ENCODE measurements around the gene CCDC141.
"Not testable (repeated sequence)": the region's sequence is repeated elsewhere in the genome, so short reads cannot be mapped to it uniquely, and the experiment has no call there.

Gene CCDC141

GRCh38 chr2:179037807-179038206, 12.1 kb downstream of the CCDC141 start:
- DNase-seq = no peak

GRCh38 chr2:179036353-179036905, 13.5 kb downstream of the CCDC141 start:
- no peak for DNase-seq

- no peak for DNase-seq
These were observed 18.1 kb downstream of the CCDC141 start for GRCh38 chr2:179031731-179032408.

GRCh38 chr2:179024445-179024844, 25.5 kb downstream of the CCDC141 start:
- DNase-seq = no peak

DNA sequence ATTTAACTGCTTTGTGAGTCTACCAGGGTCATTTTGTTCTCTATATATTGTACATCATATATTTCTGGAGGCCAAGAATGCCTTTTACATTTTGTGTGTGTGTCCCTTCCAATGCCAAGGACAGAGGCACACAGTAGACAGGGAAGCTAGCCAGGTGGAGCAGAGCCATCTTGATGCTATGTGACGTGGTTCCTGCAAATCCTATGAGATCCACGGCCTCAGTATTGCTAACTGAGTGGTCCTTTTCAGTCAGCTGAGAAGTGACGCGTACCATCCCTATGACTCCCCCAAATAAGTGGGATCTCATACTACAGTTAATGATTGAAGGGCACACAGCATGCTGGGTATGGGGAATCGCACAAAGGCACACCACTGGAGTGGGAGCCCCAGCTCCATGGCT, 27.3 kb downstream of the CCDC141 start:
- DNase-seq = no peak

DNA sequence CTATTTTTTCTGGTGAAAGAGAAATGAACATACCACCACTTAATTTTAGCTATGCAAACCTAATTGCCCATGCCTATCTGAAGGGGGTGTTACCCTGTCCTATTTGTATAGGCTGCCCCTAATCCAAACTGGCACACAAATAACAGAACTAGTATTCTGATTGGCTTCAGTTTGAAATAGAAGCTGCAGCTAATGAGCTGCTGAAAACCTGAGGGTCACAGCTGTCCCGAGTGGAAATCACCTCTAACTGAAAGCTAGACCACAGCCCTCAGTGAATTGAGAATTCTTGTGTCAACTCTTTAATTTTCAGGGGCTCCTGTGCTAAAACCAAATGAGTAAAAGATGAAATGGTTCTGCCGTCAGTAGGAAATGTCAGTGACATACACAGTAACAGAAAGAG, 28.7 kb downstream of the CCDC141 start:
- DNase-seq = no peak

DNA sequence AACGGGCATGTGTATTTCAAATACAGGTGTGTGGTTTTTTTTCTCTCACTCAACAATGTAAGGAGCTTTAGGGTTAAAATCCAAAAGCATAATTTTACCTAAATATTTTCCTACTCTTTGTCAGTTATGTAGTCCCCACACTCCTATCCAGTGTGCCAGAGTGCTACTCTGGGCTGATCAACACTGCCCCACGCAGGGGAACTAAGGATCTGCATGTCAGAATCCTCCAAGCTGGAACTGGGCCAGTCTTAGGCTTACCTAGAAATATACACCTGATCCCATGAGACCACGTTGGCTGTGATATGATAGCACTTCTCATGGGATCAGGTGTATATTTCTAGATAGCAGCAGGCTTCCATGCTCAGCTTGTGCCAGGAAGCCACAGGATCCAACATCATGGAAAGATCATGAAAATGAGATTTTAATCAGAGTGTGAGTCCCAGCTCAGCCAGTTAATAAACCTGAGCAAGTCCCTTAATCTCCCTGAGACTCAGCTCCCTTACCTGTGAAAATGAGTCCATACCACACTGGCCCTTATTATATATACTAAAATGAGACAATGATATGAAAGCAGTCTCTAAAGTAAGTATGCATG, 29.7 kb downstream of the CCDC141 start:
- peak; percentile 71 for DNase-seq

GRCh38 chr2:179019260-179019659, 30.7 kb downstream of the CCDC141 start:
- no peak for DNase-seq

- DNase-seq = no peak
These were observed 32.1 kb downstream of the CCDC141 start for GRCh38 chr2:179017773-179018357.

DNA sequence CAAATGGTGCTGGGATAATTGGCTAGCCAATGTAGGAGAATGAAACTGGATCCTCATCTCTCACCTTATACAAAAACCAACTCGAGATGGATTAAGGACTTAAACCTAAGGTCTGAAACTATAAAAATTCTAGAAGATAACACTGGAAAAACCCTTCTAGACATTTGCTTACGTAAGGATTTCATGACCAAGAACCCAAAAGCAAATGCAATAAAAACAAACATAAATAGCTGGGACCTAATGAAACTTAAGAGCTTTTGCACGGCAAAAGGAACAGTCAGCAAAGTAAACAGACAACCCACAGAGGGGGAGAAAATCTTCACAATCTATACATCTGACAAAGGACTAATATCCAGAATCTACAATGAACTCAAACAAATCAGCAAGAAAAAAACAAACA, 35.7 kb downstream of the CCDC141 start:
- not testable (repeated sequence) for DNase-seq

- DNase-seq = no peak
These were observed 44.0 kb downstream of the CCDC141 start for GRCh38 chr2:179005976-179006375.

DNA sequence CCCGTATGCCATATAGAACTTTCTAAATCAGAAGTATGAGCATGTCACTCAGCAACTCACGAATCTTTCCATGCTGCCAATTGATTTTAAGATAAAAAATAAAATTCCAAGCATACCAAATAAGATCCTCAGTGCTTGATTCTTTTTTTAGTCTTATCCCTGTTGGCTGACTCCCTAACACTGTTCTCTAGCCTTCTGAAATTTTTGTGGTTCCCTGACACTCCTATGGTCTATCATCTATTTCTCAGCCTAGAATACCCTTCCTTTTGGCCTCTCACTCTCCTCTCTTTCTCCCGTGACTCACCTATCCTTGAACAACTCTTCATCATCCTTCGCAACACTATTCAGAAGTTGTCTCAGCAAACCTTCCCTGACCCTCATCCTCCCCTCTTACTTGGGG, 50.5 kb downstream of the CCDC141 start:
- no peak for DNase-seq

GRCh38 chr2:178998539-178998938, 51.4 kb downstream of the CCDC141 start:
- DNase-seq = no peak

GRCh38 chr2:178997477-178997876, 52.5 kb downstream of the CCDC141 start:
- DNase-seq = no peak

GRCh38 chr2:178997067-178997466, 52.9 kb downstream of the CCDC141 start:
- no peak for DNase-seq

- no peak for DNase-seq
These were observed 55.7 kb downstream of the CCDC141 start for GRCh38 chr2:178994264-178994663.

DNA sequence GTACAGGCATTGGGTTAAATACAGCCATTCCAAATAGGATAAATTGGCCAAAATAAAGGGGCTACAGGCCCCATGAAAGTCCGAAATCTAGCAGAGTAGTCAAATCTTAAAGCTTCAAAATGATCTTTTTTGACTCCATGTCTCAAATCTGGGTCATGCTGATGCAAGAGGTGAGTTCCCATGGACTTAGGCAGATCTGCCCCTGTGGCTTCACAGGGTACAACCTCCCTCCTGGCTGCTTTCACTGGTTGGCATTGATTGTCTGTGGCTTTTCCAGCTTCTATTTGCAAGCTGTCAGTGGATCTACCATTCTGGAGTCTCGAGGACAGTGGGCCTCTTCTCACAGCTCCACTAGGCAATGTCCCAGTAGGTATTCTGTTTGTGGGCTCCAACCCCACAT, 56.1 kb downstream of the CCDC141 start:
- no peak for DNase-seq

DNA sequence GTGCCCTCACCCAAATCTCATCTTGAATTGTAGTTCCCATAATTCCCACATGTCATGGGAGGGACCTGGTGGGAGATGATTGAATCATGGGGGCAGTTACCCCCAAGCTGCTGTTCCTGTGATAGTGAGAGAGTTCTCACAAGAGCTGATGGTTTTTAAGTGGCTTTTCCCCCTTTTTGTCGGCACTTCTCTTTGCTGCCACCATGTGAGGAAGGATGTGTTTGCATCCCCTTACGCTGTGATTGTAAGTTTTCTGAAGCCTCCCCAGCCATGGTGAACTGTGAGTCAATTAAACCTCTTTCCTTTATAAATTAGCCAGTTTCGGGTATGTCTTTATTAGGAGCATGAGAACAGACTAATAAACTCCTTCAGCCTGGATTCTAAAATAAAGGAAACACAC, 57.2 kb downstream of the CCDC141 start:
- not testable (repeated sequence) for DNase-seq

GRCh38 chr2:178990533-178991241, 59.2 kb downstream of the CCDC141 start:
- no peak for DNase-seq

GRCh38 chr2:178989424-178989823, 60.5 kb downstream of the CCDC141 start:
- DNase-seq = not testable (repeated sequence)

GRCh38 chr2:178982652-178983051, 67.3 kb downstream of the CCDC141 start:
- DNase-seq = not testable (repeated sequence)

GRCh38 chr2:178980815-178981214, 69.1 kb downstream of the CCDC141 start:
- DNase-seq = no peak

DNA sequence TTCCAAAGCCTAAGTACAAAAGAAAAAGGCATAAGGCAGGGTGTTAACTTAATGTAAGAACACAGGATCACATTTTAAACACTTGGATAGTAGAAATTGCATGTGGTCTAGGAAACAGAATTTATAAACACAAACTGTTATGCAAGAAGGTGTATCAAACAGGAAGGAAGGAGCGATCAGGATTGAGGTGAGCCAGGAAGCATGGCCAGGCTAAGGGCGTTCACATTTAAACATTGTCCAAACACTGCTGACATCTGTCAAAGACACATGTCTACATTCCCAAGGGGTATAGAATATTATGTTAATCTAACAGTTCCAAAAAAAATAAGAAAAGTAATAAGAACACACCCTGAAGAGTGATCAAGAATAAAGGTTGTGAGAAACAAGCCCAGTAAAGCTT, 71.3 kb downstream of the CCDC141 start:
- DNase-seq = no peak

GRCh38 chr2:178976351-178976750, 73.6 kb downstream of the CCDC141 start:
- DNase-seq = no peak

Data from NCI-H1105 treated with DMSO at 0.1 percent for 48 hours (cell line).